ENCODE data around the gene EPM2AIP1.
"Not testable (repeated sequence)": the region's sequence is repeated elsewhere in the genome, so short reads cannot be mapped to it uniquely, and the experiment has no call there.

Gene EPM2AIP1

GRCh38 chr3:36992806-36993325 lies at the start of gene EPM2AIP1:
Gene EPM2AIP1, minus strand, starts transcription at chr3:36993131. Its CDS starts 54 bp downstream, at chr3:36993077.
- in situ Hi-C loops (cut with MboI; ENCODE audit: low sequenced_read_pairs, unreplicated experiment), result no loop called here
- TF ChIP-seq, protein P1, sequence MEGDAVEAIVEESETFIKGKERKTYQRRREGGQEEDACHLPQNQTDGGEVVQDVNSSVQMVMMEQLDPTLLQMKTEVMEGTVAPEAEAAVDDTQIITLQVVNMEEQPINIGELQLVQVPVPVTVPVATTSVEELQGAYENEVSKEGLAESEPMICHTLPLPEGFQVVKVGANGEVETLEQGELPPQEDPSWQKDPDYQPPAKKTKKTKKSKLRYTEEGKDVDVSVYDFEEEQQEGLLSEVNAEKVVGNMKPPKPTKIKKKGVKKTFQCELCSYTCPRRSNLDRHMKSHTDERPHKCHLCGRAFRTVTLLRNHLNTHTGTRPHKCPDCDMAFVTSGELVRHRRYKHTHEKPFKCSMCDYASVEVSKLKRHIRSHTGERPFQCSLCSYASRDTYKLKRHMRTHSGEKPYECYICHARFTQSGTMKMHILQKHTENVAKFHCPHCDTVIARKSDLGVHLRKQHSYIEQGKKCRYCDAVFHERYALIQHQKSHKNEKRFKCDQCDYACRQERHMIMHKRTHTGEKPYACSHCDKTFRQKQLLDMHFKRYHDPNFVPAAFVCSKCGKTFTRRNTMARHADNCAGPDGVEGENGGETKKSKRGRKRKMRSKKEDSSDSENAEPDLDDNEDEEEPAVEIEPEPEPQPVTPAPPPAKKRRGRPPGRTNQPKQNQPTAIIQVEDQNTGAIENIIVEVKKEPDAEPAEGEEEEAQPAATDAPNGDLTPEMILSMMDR (IDR thresholded peaks at IDR 0.05; ENCODE audit: borderline replicate concordance, control extremely low read depth, extremely low read depth, insufficient read depth, missing control alignments), result peak; percentile 24

DNA sequence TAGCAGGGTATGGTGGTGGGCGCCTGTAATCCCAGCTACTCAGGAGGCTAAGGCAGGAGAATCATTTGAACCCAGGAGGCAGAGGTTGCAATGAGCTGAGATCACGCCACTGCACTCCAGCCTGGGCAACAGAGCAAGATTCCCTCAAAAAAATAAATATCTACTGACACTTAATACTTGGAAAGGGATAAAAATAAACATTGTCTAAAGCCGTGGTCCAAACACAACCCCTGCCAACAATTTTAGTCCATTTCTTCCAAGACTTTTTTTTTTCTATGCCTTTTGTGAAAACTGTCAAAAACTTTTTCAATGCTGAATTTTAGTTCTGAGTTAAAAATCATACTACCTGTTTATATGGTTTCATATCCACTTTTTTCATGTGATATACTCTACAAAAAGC lies 49.8 kb upstream of the EPM2AIP1 start:
- DNase-seq (ENCODE audit: low spot score), result not testable (repeated sequence)

More at GRCh38 chr3:36992806-36993325, at the start of gene EPM2AIP1:
- DNase-seq (ENCODE audit: low spot score), result peak; percentile 96

DNA sequence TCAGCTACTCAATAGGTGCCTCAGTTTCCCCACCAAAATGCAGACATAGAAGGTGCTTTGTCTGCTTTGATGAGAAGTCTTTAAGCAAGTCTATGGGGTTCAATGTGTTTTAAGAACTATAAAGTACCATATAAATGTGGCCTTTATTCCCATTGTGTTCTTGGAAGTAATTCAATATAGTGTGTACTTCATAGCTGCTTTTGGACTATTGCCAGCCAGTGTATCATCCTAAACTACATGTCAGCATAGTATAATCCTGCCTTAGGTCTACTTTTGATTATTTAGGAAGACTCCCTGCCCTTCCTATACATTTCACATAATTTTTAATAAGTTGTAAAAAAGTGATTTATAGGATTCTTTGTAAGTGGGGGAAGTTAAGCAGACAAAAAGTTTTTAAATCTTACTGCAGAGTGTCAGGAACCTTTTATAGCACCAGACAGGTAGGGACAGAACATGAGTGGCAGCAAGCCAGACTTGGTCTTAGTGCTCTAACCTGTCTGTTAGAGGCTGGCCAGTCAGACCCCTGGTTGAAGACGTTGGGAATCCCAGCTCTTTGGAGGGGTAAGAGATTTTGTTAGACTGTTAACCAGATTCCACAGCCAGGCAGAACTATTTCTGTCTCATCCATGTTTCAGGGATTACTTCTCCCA lies 48.7 kb upstream of the EPM2AIP1 start:
- TF ChIP-seq, protein P1 (IDR thresholded peaks at IDR 0.05; ENCODE audit: borderline replicate concordance, control extremely low read depth, extremely low read depth, insufficient read depth, missing control alignments), result no peak
- DNase-seq (ENCODE audit: low spot score), result no peak
- in situ Hi-C loops (cut with MboI; ENCODE audit: low sequenced_read_pairs, unreplicated experiment), result no loop called here

More for the DNA sequence above, 49.8 kb upstream of the EPM2AIP1 start:
- in situ Hi-C loops (cut with MboI; ENCODE audit: low sequenced_read_pairs, unreplicated experiment), result not testable (repeated sequence)

- TF ChIP-seq, protein P1 (IDR thresholded peaks at IDR 0.05; ENCODE audit: borderline replicate concordance, control extremely low read depth, extremely low read depth, insufficient read depth, missing control alignments), result no peak
- no peak for DNase-seq (ENCODE audit: low spot score)
- in situ Hi-C loops (cut with MboI; ENCODE audit: low sequenced_read_pairs, unreplicated experiment), result no loop called here
Observed at GRCh38 chr3:37040231-37040630, 47.3 kb upstream of the EPM2AIP1 start.

DNA sequence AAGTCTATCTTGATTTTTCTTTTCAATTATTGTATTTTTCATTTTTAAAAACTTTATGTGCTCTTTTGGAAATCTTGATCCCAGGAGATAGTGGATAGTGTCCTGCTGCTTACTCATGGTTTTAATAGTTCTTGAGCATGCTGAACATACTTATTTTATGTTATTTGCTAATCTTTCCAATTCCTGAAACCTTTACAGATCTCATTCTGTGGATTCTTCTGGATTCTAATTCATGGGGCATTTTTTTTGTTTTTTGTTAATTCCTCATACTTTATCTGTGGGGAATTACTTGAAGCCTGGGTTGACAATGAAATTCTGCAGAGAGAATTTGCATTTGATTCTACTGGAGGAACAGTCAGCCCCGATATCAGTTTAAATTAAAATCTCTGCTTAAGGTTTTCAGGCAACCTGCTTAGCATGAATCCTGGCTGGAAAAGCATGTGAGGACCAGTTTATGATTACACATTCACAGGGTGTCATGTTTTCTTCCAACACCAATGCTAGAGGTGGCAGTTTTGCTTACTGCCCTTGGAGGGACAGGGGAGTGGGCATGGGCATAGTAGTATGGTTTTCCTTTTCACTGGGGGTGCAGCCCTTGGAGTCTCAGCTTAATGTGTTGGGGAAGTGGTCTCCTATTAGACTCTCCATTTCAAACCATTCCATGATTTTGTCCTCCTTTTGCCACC lies 46.4 kb upstream of the EPM2AIP1 start:
- in situ Hi-C loops (cut with MboI; ENCODE audit: low sequenced_read_pairs, unreplicated experiment), result no loop called here
- no peak for DNase-seq (ENCODE audit: low spot score)
- TF ChIP-seq, protein P1 (IDR thresholded peaks at IDR 0.05; ENCODE audit: borderline replicate concordance, control extremely low read depth, extremely low read depth, insufficient read depth, missing control alignments), result no peak

DNA sequence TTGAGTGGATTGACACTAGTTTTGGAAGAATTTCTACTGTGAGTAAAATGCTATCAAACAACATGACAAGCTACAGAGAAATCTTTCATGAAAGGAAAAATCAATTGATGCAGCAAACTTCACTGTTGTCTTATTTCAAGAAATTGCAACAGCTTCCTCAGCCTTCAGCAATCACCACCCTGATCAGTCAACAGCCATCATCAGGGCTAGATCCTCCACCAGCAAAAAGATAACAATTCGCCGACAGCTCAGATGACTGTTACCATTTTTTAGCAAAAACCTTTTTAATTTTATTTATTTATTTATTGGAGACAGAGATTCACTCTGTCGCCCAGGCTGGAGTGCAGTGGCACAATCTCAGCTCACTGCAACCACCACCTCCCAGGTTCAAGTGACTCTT lies 44.4 kb upstream of the EPM2AIP1 start:
- in situ Hi-C loops (cut with MboI; ENCODE audit: low sequenced_read_pairs, unreplicated experiment), result no loop called here
- TF ChIP-seq, protein P1 (IDR thresholded peaks at IDR 0.05; ENCODE audit: borderline replicate concordance, control extremely low read depth, extremely low read depth, insufficient read depth, missing control alignments), result no peak
- no peak for DNase-seq (ENCODE audit: low spot score)

GRCh38 chr3:37032961-37033360 lies 40.0 kb upstream of the EPM2AIP1 start:
- in situ Hi-C loops (cut with MboI; ENCODE audit: low sequenced_read_pairs, unreplicated experiment), result no loop called here
- no peak for DNase-seq (ENCODE audit: low spot score)
- TF ChIP-seq, protein P1 (IDR thresholded peaks at IDR 0.05; ENCODE audit: borderline replicate concordance, control extremely low read depth, extremely low read depth, insufficient read depth, missing control alignments), result no peak
